HL-60 (cell line): ENCODE results near the gene IFNGR2.

Source experiments
- DNase-seq, 2 experiments: peaks; one replicate each; pipeline ENCODE4 v3.0.0-alpha.2; 2010 to 2020; ENCODE audit warnings: low read depth in 1 of 2, low spot score in 1 of 2
- H3K27ac ChIP-seq: fragments of 250-450 bp; sonication (Bioruptor Pico); replicated peaks from 2 replicates; pipeline ENCODE4 v1.5.1; 2020; ENCODE audit warnings: mild to moderate bottlenecking, moderate library complexity
- H3K27me3 ChIP-seq: fragments of 250-450 bp; sonication (Bioruptor Pico); 2 replicates; pipeline ENCODE4 v1.5.1; 2021; ENCODE audit warnings: mild to moderate bottlenecking, moderate library complexity; ENCODE audit not compliant: insufficient read depth, poor library complexity, severe bottlenecking
- H3K4me3 ChIP-seq: replicated peaks from 2 replicates; pipeline ENCODE4 v1.5.1; 2011; ENCODE audit warnings: mild to moderate bottlenecking, control low read depth, low read length; ENCODE audit not compliant: insufficient read depth
- CTCF ChIP-seq: IDR thresholded peaks from one replicate; pipeline ENCODE4 v1.5.1; 2011; ENCODE audit warnings: low read length, control low read depth, inconsistent platforms; ENCODE audit not compliant: insufficient read depth
- GABPA ChIP-seq: IDR thresholded peaks from 2 replicates; pipeline ENCODE4 v1.6.1; 2012; ENCODE audit warnings: low read depth
- POLR2AphosphoS5 ChIP-seq: IDR thresholded peaks from 2 replicates; pipeline ENCODE4 v1.6.1; 2012; ENCODE audit warnings: low read depth
- REST ChIP-seq: IDR thresholded peaks from 2 replicates; pipeline ENCODE4 v1.6.1; 2012; ENCODE audit warnings: low read depth; ENCODE audit not compliant: insufficient replicate concordance
- SPI1 ChIP-seq: IDR thresholded peaks from 2 replicates; pipeline ENCODE4 v1.6.1; 2012; ENCODE audit warnings: low read depth, mild to moderate bottlenecking, borderline replicate concordance

Gene IFNGR2

GRCh38 chr21:33412832-33413519 lies 9.8 kb downstream of the IFNGR2 start:
- no peak overlapping the region for H3K4me3 ChIP-seq
- no peak for TF ChIP-seq POLR2AphosphoS5
- no peak for TF ChIP-seq CTCF
- no peak for TF ChIP-seq GABPA
- TF ChIP-seq REST, result no peak
- no peak for TF ChIP-seq SPI1
- no peaks in the 10 kb centered on the region for H3K27me3 ChIP-seq
- no peak for DNase-seq
- H3K27ac ChIP-seq, result no peak overlapping the region

GRCh38 chr21:33414068-33414467 lies 10.9 kb downstream of the IFNGR2 start:
- DNase-seq, result no peak
- TF ChIP-seq CTCF (no peak), GABPA (no peak), POLR2AphosphoS5 (no peak), REST (no peak), SPI1 (no peak)
- H3K27ac ChIP-seq, result no peak overlapping the region
- H3K4me3 ChIP-seq, result no peak overlapping the region
- H3K27me3 ChIP-seq, result no peaks in the 10 kb centered on the region

GRCh38 chr21:33414926-33415325 lies 11.7 kb downstream of the IFNGR2 start:
- no peak overlapping the region for H3K27ac ChIP-seq
- TF ChIP-seq GABPA (no peak), SPI1 (no peak), POLR2AphosphoS5 (no peak)
- no peaks in the 10 kb centered on the region for H3K27me3 ChIP-seq
- DNase-seq, result no peak
- H3K4me3 ChIP-seq, result no peak overlapping the region

GRCh38 chr21:33418691-33419090 lies 15.5 kb downstream of the IFNGR2 start:
- no peak for DNase-seq
- H3K4me3 ChIP-seq, result no peak overlapping the region
- no peak overlapping the region for H3K27ac ChIP-seq
- H3K27me3 ChIP-seq, result no peaks in the 10 kb centered on the region
- TF ChIP-seq REST (no peak), POLR2AphosphoS5 (no peak), GABPA (no peak), SPI1 (no peak)
